IgD-negative memory B cell (primary cell): ENCODE measurements around the gene INPP5A. TPM values are rescaled to one million over a fixed set of nuclear protein-coding genes. Genes with fewer than 3 reads are reported as not detected.
"Not testable (repeated sequence)": the region's sequence is repeated elsewhere in the genome, so short reads cannot be mapped to it uniquely, and the experiment has no call there.

ENCODE experiments used
- H3K27ac Mint-ChIP-seq, 3 donors: one replicate each; pipeline ENCODE4 v1.8.0; 2020 to 2022; ENCODE audit warnings: mild to moderate bottlenecking in 3 of 3, mixed read lengths in 3 of 3, moderate library complexity in 1 of 3
- H3K27me3 Mint-ChIP-seq: one replicate; pipeline ENCODE4 v1.8.0; 2021; ENCODE audit warnings: mixed read lengths
- H3K36me3 Mint-ChIP-seq: one replicate; pipeline ENCODE4 v1.8.0; 2020; ENCODE audit warnings: mild to moderate bottlenecking, mixed read lengths
- H3K4me1 Mint-ChIP-seq, 3 donors: one replicate each; pipeline ENCODE4 v1.8.0; 2020 to 2022; ENCODE audit warnings: mixed read lengths in 3 of 3, mild to moderate bottlenecking in 1 of 3
- H3K4me3 Mint-ChIP-seq, 4 donors: one replicate each; pipeline ENCODE4 v1.8.0; 2020 to 2022; ENCODE audit warnings: mild to moderate bottlenecking in 4 of 4, mixed read lengths in 4 of 4, moderate library complexity in 3 of 4
- H3K9me3 Mint-ChIP-seq, 3 donors: one replicate each; pipeline ENCODE4 v1.8.0; 2020 to 2021; ENCODE audit warnings: mixed read lengths in 3 of 3, mild to moderate bottlenecking in 1 of 3
- polyA plus RNA-seq: library from polyadenylated mRNA; unstranded; fragments of 300-500 nt; fragmentation: Illumina TruSeq; gene quantifications from one replicate; pipeline ENCODE4 v1.2.3, GENCODE V29; 2021

Gene INPP5A
- polyA plus RNA-seq, 1 donor from 2014 or later: 0.94 TPM

DNA sequence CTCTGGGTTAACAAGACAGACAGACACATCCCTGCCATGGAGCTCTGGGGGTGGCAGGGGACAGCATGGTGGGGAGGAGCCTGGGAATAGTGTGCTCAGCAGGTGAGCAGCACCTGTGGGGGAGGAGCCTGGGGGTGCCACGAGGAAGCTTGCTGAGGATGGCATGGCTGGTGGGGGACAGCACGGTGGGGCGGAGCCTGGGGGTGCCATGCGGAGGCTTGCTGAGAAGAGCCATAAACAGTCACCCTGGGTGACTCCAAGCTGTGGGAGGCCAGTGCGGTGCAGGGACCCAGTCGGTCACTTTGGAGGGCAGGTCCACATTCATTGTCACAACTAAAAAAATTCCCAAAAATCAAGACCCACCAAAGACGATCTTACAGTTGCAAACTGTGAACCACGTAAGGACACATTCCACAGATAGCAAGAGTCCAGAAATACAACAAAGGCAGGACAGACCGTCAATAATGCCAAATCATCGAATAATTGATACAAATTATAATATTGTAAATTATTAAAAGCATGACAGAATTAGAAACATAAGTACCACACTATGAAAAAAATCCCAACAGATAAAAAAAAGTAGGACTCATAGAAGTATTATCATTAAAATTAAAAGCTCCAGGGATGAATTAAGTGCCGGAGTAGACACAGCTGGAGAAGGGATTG lies 223.9 kb downstream of the INPP5A start:
- Mint-ChIP-seq H3K4me3 (no peak overlapping the region), H3K36me3 (peaks cover 7% of the 10 kb centered on the region), H3K27me3 (no peaks in the 10 kb centered on the region), H3K27ac (peak overlapping the region in 1 of 3 donors; percentile 57), H3K9me3 (peaks cover 0 to 2% (median 0%) of the 10 kb centered on the region in 3 donors), H3K4me1 (peaks cover 0 to 1% (median 0%) of the 10 kb centered on the region in 3 donors)

- Mint-ChIP-seq H3K27me3 (no peaks in the 10 kb centered on the region), H3K9me3 (peaks cover 0 to 2% (median 0%) of the 10 kb centered on the region in 3 donors), H3K4me3 (no peak overlapping the region), H3K36me3 (peaks cover 6% of the 10 kb centered on the region), H3K4me1 (peaks cover 0 to 1% (median 0%) of the 10 kb centered on the region in 3 donors), H3K27ac (peak overlapping the region in 1 of 3 donors; percentile 81)
These were observed 224.7 kb downstream of the INPP5A start for GRCh38 chr10:132762267-132762666.

DNA sequence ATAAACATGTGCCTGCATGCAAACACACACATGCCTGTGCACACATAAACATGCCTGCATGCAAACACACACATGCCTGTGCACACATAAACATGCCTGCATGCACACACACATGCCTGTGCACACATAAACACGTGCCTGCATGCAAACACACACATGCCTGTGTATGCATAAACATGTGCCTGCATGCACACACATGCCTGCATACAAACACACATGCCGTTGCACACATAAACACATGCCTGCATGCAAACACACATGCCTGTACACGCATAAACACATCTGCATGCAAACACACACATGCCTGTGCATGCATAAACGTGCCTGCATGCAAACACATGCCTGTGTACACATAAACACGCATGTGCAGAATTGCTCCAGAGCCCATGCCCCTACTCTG lies 226.0 kb downstream of the INPP5A start:
- Mint-ChIP-seq H3K27ac (no peak overlapping the region), H3K36me3 (peaks cover 6% of the 10 kb centered on the region), H3K4me3 (no peak overlapping the region), H3K27me3 (no peaks in the 10 kb centered on the region), H3K9me3 (peaks cover 0 to 2% (median 0%) of the 10 kb centered on the region in 3 donors), H3K4me1 (peaks cover 0 to 1% (median 0%) of the 10 kb centered on the region in 3 donors)

DNA sequence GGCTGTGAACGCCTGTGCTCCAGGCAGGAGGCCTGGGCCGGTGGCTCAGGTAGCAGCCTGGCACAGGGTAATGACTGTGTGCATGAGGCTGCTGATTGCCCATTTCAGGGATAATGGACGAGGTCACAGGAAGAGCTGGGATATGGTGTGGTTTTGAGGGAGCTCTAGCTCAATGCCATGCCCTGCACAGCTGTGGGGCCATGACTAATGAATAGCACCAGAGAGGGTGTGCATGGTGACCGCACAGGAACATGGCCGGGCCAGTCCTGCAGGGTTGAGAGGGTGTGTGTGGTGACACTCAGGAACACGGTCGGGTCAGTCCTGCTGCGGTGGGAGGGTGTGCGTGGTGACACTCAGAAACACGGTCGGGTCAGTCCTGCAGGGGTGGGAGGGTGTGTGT lies 226.5 kb downstream of the INPP5A start:
- H3K27ac Mint-ChIP-seq: peak overlapping the region in 1 of 3 donors; percentile 67
- peaks cover 6% of the 10 kb centered on the region for H3K36me3 Mint-ChIP-seq
- no peaks in the 10 kb centered on the region for H3K27me3 Mint-ChIP-seq
- peaks cover 0 to 1% (median 0%) of the 10 kb centered on the region in 3 donors for H3K4me1 Mint-ChIP-seq
- peak overlapping the region in 1 of 4 donors; percentile 72 for H3K4me3 Mint-ChIP-seq
- peaks cover 0 to 2% (median 0%) of the 10 kb centered on the region in 3 donors for H3K9me3 Mint-ChIP-seq

- Mint-ChIP-seq H3K4me3 (peak overlapping the region in 1 of 4 donors; percentile 43), H3K9me3 (peaks cover 0 to 2% (median 0%) of the 10 kb centered on the region in 3 donors), H3K4me1 (peaks cover 0 to 1% (median 0%) of the 10 kb centered on the region in 3 donors), H3K27me3 (no peaks in the 10 kb centered on the region), H3K36me3 (peaks cover 6% of the 10 kb centered on the region), H3K27ac (peak overlapping the region in 1 of 3 donors; percentile 18)
These were observed 227.8 kb downstream of the INPP5A start for GRCh38 chr10:132765435-132765834.

GRCh38 chr10:132766291-132766690 lies 228.7 kb downstream of the INPP5A start:
- Mint-ChIP-seq H3K9me3 (peaks cover 0 to 2% (median 0%) of the 10 kb centered on the region in 3 donors), H3K27ac (no peak overlapping the region), H3K4me1 (peaks cover 0 to 1% (median 0%) of the 10 kb centered on the region in 3 donors), H3K36me3 (peaks cover 6% of the 10 kb centered on the region), H3K4me3 (peak overlapping the region in 3 of 4 donors; percentile 9 to 63 (median 47)), H3K27me3 (no peaks in the 10 kb centered on the region)

DNA sequence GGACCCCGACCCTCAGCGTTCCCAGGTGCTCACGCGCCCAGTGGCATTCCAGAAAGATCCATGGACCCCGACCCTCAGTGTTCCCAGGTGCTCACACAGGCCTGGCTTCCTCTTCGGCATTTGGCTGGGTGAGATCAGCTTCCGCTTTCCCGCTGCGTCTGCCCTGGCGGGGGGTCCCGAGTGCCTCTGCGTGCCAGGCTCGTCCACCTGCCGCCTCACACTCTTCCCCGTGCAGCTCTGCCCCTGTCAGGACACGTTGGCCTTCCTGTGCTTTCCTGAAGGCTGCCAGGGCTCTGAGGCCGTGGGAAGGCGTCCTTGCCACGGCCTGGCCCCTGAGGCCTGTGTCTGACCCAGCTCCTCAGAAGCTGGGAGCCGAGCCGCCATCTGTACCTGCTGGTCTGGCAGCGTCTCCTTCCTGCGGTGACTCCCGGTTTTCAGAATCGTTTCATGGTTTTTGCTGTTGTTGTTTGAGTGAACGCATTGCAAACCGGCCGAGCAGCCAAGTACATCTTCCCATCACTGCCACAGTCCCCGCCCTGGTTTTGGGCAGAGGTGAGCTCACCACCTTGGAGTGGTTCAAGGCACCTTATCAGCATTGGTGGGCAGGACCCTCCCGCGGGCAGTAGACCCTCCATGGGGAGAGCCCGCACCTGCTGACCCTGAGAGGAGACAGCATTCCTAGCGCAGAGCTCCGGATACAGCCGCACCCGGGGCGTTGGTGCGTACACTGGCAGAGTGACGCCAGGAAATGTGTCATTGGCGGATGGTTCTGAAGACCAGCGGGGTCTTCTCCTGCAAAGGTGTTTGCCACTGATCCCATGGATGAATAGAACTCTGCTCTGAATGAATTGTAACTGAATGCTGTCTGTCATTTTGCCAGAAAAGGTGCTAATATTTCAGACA lies 231.0 kb downstream of the INPP5A start:
- Mint-ChIP-seq H3K27me3 (no peaks in the 10 kb centered on the region), H3K9me3 (peaks cover 0 to 2% (median 0%) of the 10 kb centered on the region in 3 donors), H3K4me1 (peaks cover 0 to 1% (median 0%) of the 10 kb centered on the region in 3 donors), H3K36me3 (peaks cover 6% of the 10 kb centered on the region), H3K27ac (no peak overlapping the region), H3K4me3 (no peak overlapping the region)

GRCh38 chr10:132770061-132771021 lies 232.8 kb downstream of the INPP5A start:
- Mint-ChIP-seq H3K36me3 (peaks cover 2% of the 10 kb centered on the region), H3K4me1 (no peaks in the 10 kb centered on the region), H3K4me3 (no peak overlapping the region), H3K27me3 (no peaks in the 10 kb centered on the region), H3K9me3 (peaks cover 0 to 2% (median 0%) of the 10 kb centered on the region in 3 donors), H3K27ac (no peak overlapping the region)

- not testable (repeated sequence) for H3K9me3 Mint-ChIP-seq, H3K27ac Mint-ChIP-seq, H3K36me3 Mint-ChIP-seq, H3K4me1 Mint-ChIP-seq, H3K27me3 Mint-ChIP-seq, H3K4me3 Mint-ChIP-seq
These were observed 235.2 kb downstream of the INPP5A start for GRCh38 chr10:132772816-132773215.

DNA sequence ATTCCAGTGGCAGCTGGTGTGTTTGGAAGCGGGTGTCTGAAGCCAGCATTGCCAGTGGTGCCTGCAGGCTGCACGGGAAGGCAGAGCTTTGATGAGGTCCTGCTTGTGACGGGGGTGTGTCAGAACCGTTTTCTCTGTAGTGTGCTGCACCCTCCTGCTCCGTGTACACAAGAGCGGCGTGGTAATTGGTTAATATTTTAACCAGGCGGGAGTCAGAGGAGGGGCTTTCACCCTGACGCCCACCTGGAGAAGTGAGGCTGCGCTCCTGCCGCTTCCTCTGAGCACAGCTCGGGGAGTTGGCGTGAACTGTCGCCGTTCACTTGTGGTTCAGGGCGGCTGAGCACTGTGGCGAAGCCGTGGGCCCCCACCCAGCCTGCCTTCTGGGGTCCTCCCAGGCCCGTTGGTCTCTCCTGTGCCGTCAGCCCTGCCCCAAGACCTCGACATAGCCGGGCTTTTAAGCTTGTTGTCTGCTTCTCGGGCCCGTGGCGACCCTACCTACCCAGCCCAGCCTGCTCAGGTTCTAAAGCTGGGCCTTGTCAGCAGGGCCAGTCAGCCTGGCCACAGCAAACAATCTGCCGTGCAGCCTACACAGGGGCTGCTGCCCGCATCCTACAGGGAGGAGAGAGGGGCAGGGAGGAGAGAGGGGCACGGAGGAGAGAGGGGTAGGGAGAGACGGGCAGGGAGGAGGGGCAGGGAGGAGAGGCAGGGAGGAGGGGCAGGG lies 236.8 kb downstream of the INPP5A start:
- Mint-ChIP-seq H3K27ac (no peak overlapping the region), H3K27me3 (no peaks in the 10 kb centered on the region)

GRCh38 chr10:132774902-132775863 lies 237.6 kb downstream of the INPP5A start:
- no peaks in the 10 kb centered on the region for H3K4me1 Mint-ChIP-seq
- peaks cover 3% of the 10 kb centered on the region for H3K36me3 Mint-ChIP-seq
- H3K27me3 Mint-ChIP-seq: no peaks in the 10 kb centered on the region
- no peak overlapping the region for H3K4me3 Mint-ChIP-seq
- H3K9me3 Mint-ChIP-seq: no peaks in the 10 kb centered on the region
- no peak overlapping the region for H3K27ac Mint-ChIP-seq

More for the DNA sequence above, 236.8 kb downstream of the INPP5A start:
- Mint-ChIP-seq H3K4me3 (no peak overlapping the region), H3K36me3 (peaks cover 3% of the 10 kb centered on the region), H3K9me3 (no peaks in the 10 kb centered on the region), H3K4me1 (no peaks in the 10 kb centered on the region)

- no peak overlapping the region for H3K4me3 Mint-ChIP-seq
- H3K36me3 Mint-ChIP-seq: peaks cover 3% of the 10 kb centered on the region
- H3K9me3 Mint-ChIP-seq: no peaks in the 10 kb centered on the region
- H3K27me3 Mint-ChIP-seq: no peaks in the 10 kb centered on the region
- no peak overlapping the region for H3K27ac Mint-ChIP-seq
- H3K4me1 Mint-ChIP-seq: no peaks in the 10 kb centered on the region
These were observed 238.6 kb downstream of the INPP5A start for GRCh38 chr10:132776186-132776585.

DNA sequence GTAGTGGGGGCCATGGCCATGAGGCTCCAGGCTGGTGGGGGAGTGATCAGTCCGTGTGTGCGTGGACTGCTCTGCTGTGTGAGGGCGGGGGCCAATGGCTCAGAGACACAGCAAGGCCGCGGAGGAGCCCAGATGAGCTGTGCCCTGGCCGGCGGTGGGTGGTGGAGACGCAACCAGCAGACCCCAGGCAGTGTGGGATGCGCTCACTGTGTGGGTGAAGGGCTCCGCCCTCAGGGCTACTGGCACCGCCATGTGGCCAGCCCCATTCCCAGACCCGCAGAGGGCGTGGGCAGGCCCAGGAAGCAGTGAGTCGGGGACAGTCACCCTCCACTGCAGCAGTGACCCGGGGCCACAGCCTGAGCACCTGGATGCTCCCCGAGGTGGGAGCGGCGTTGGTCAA lies 239.2 kb downstream of the INPP5A start:
- H3K27ac Mint-ChIP-seq: no peak overlapping the region
- no peaks in the 10 kb centered on the region for H3K9me3 Mint-ChIP-seq
- H3K36me3 Mint-ChIP-seq: peaks cover 3% of the 10 kb centered on the region
- no peaks in the 10 kb centered on the region for H3K4me1 Mint-ChIP-seq
- H3K4me3 Mint-ChIP-seq: no peak overlapping the region
- H3K27me3 Mint-ChIP-seq: no peaks in the 10 kb centered on the region
